ENCODE measurements around the gene SHF. TPM values are rescaled to one million over a fixed set of nuclear protein-coding genes. Genes with fewer than 3 reads are reported as not detected.

SHF gene
- total and polyA plus RNA-seq, 2 of the 4 experiments (the other 2 are of a cell fraction), result 1.8 to 3.5 TPM

GRCh38 chr15:45230245-45230965 is 42.6 kb upstream of the SHF start:
- no peak overlapping the region for H3K4me3 ChIP-seq (ENCODE audit: insufficient read depth, low read depth, low read length)
- POLR2A ChIA-PET (ENCODE audit: unreplicated experiment), result interaction anchor here (0.6 kb wide), 1 partner anchor 14 kb away, joined by 10 read pairs; no protein-coding TSS in a partner anchor
- ATAC-seq (ENCODE audit: low read depth) (no peak), DNase-seq (no peak)
- no TSS peak for BruUV-seq (replicated peaks)
- intact Hi-C loops (cut with micrococcal nuclease), result no loop called here
- no peak overlapping the region for H3K56ac ChIP-seq (ENCODE audit: extremely low read depth, insufficient read depth, low read length)
- H2BK15ac ChIP-seq (ENCODE audit: low read depth, low read length), result no peak overlapping the region
- no peak overlapping the region for H3K4ac ChIP-seq (ENCODE audit: low read depth, low read length)
- no peaks in the 10 kb centered on the region for H3K36me3 ChIP-seq (ENCODE audit: control insufficient read depth, insufficient read depth, low read length)
- H2BK5ac ChIP-seq (ENCODE audit: low read depth, low read length, poor library complexity, severe bottlenecking), result no peak overlapping the region
- 0 out of 2 replicates have a peak, but pooled peaks cover 2% of the 10 kb centered on the region for H3K27me3 ChIP-seq (ENCODE audit: control insufficient read depth, insufficient read depth, low read length)
- no peak overlapping the region for H3K27ac ChIP-seq (ENCODE audit: insufficient read depth, low read length)
- no peak for TF ChIP-seq MAFK (IDR thresholded peaks at IDR 0.05; ENCODE audit: low read depth, low read length)
- TF ChIP-seq NFE2L2 (IDR thresholded peaks at IDR 0.05; ENCODE audit: low read depth, low read length), result no peak
- TF ChIP-seq USF2 (IDR thresholded peaks at IDR 0.05; ENCODE audit: low read depth, low read length), result no peak
- TF ChIP-seq, protein P1, sequence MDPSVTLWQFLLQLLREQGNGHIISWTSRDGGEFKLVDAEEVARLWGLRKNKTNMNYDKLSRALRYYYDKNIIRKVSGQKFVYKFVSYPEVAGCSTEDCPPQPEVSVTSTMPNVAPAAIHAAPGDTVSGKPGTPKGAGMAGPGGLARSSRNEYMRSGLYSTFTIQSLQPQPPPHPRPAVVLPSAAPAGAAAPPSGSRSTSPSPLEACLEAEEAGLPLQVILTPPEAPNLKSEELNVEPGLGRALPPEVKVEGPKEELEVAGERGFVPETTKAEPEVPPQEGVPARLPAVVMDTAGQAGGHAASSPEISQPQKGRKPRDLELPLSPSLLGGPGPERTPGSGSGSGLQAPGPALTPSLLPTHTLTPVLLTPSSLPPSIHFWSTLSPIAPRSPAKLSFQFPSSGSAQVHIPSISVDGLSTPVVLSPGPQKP (IDR thresholded peaks at IDR 0.05; ENCODE audit: borderline replicate concordance, low read depth, low read length), result no peak
- TF ChIP-seq, protein P2, sequence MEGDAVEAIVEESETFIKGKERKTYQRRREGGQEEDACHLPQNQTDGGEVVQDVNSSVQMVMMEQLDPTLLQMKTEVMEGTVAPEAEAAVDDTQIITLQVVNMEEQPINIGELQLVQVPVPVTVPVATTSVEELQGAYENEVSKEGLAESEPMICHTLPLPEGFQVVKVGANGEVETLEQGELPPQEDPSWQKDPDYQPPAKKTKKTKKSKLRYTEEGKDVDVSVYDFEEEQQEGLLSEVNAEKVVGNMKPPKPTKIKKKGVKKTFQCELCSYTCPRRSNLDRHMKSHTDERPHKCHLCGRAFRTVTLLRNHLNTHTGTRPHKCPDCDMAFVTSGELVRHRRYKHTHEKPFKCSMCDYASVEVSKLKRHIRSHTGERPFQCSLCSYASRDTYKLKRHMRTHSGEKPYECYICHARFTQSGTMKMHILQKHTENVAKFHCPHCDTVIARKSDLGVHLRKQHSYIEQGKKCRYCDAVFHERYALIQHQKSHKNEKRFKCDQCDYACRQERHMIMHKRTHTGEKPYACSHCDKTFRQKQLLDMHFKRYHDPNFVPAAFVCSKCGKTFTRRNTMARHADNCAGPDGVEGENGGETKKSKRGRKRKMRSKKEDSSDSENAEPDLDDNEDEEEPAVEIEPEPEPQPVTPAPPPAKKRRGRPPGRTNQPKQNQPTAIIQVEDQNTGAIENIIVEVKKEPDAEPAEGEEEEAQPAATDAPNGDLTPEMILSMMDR (conservative IDR thresholded peaks at IDR 0.05; ENCODE audit: low read depth, low read length), result no peak
- TF ChIP-seq CEBPB (IDR thresholded peaks at IDR 0.05; ENCODE audit: low read depth, low read length), result no peak
- TF ChIP-seq BHLHE40 (IDR thresholded peaks at IDR 0.05; ENCODE audit: low read depth, low read length), result no peak
- no peak for TF ChIP-seq MXI1 (IDR thresholded peaks at IDR 0.05; ENCODE audit: borderline replicate concordance, low read depth, low read length)
- H3K14ac ChIP-seq (replicated peaks; ENCODE audit: low read depth, low read length), result no peak overlapping the region
- H4K91ac ChIP-seq (ENCODE audit: insufficient read depth, low read depth, low read length), result no peak overlapping the region
- WGBS, 2 experiments (ENCODE audit: extremely low coverage in 2 of 2, insufficient read length in 1 of 2), result no CpG with 5 or more reads among the region's 1 CpG
- H3K9me1 ChIP-seq (ENCODE audit: insufficient read depth, low read length), result no peaks in the 10 kb centered on the region
- dilution Hi-C loops (cut with HindIII; ENCODE audit: low sequenced_read_pairs, unreplicated experiment), result no loop called here
- no peak overlapping the region for H2AFZ ChIP-seq (replicated peaks; ENCODE audit: low read length, poor library complexity)
- no peaks in the 10 kb centered on the region for H4K20me1 ChIP-seq (ENCODE audit: insufficient read depth, low read length)
- H3K9me3 ChIP-seq (ENCODE audit: control insufficient read depth, insufficient read depth, low read length), result no peaks in the 10 kb centered on the region
- CTCF ChIA-PET, result interaction anchor here (0.6 kb wide), 2 partner anchors 18 to 1094 kb away, joined by 3 read pairs; no protein-coding TSS in a partner anchor
- H3K18ac ChIP-seq (ENCODE audit: low read depth, low read length), result no peak overlapping the region
- no peak overlapping the region for H4K8ac ChIP-seq (ENCODE audit: low read depth in 2 of 2, low read length in 2 of 2)
- no peak overlapping the region for H4K5ac ChIP-seq (ENCODE audit: low read depth, low read length)
- H2AK9ac ChIP-seq (replicated peaks; ENCODE audit: low read depth, low read length, poor library complexity), result no peak overlapping the region
- no peak overlapping the region for H3K4me2 ChIP-seq (ENCODE audit: low read depth, low read length)
- H2BK120ac ChIP-seq (ENCODE audit: low read depth, low read length), result no peak overlapping the region
- no peak overlapping the region for H2BK20ac ChIP-seq (ENCODE audit: low read depth, low read length)
- no peak overlapping the region for H2AK5ac ChIP-seq (ENCODE audit: low read depth, low read length)
- no peaks in the 10 kb centered on the region for H3K4me1 ChIP-seq (ENCODE audit: control insufficient read depth, insufficient read depth, low read length)
- H3K23ac ChIP-seq (ENCODE audit: low read depth, low read length), result no peak overlapping the region
- in situ Hi-C loops (cut with MboI; ENCODE audit: low sequenced_read_pairs), result no loop called here
- H3K9ac ChIP-seq (ENCODE audit: low read depth, low read length), result no peak overlapping the region
- H3K79me1 ChIP-seq (ENCODE audit: low read depth in 1 of 2, low read length in 2 of 2), result no peaks in the 10 kb centered on the region
